Measurements from ENCODE around the gene DUSP15.

The DUSP15 gene

DNA sequence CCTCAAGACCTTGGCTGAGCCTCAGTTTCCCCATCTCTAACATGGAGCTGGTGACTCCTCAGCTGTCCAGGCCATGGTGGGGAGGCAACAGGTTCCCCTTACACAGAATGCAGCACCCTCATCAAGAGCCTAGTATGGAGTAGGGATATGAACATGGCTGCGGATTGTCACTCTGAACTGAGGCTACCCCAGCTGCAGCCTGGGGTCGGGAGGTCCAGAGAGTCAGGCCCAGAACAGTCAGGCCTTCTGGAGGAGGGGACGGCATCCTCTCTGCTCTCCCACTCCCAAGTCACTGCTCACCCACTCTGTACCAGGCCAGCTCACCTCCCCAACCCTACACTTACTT lies 23.6 kb downstream of the DUSP15 start:
- TF ChIP-seq, protein P1, sequence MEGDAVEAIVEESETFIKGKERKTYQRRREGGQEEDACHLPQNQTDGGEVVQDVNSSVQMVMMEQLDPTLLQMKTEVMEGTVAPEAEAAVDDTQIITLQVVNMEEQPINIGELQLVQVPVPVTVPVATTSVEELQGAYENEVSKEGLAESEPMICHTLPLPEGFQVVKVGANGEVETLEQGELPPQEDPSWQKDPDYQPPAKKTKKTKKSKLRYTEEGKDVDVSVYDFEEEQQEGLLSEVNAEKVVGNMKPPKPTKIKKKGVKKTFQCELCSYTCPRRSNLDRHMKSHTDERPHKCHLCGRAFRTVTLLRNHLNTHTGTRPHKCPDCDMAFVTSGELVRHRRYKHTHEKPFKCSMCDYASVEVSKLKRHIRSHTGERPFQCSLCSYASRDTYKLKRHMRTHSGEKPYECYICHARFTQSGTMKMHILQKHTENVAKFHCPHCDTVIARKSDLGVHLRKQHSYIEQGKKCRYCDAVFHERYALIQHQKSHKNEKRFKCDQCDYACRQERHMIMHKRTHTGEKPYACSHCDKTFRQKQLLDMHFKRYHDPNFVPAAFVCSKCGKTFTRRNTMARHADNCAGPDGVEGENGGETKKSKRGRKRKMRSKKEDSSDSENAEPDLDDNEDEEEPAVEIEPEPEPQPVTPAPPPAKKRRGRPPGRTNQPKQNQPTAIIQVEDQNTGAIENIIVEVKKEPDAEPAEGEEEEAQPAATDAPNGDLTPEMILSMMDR (IDR thresholded peaks at IDR 0.05; ENCODE audit: extremely low read depth, missing control alignments), result no peak
- no peak for DNase-seq (ENCODE audit: low spot score)

- DNase-seq (ENCODE audit: low spot score), result no peak
- TF ChIP-seq, protein P1 (IDR thresholded peaks at IDR 0.05; ENCODE audit: extremely low read depth, missing control alignments), result no peak
Observed at GRCh38 chr20:31845300-31845863, 24.9 kb downstream of the DUSP15 start, which contains the start of gene FOXS1. FOXS1 (minus strand) TSS chr20:31845604; CDS start chr20:31845542, 62 bp downstream.

- DNase-seq (ENCODE audit: low spot score), result no peak
- TF ChIP-seq, protein P1 (IDR thresholded peaks at IDR 0.05; ENCODE audit: extremely low read depth, missing control alignments), result no peak
Observed at GRCh38 chr20:31844737-31845299, 25.5 kb downstream of the DUSP15 start.

DNA sequence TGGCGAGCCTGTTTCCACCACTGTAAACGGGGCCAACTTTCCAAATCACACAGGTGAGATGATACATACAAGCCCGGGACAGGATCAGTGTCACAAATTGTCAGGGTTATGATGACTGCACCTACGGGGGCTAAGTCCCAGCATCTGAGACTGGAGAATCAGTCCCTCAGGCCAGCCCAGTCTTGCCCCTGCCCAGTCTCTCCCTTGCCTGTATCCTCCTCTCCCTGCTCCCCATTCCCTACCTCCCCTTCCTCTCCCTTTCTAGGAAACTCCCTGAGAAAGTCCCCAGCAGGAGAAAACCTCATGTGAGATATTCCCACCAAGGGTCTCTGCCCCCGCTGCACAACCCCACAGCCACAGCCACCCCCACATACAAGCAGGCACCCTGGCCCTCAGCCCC lies 26.4 kb downstream of the DUSP15 start:
- TF ChIP-seq, protein P1 (IDR thresholded peaks at IDR 0.05; ENCODE audit: extremely low read depth, missing control alignments), result no peak
- no peak for DNase-seq (ENCODE audit: low spot score)

- TF ChIP-seq, protein P1 (IDR thresholded peaks at IDR 0.05; ENCODE audit: extremely low read depth, missing control alignments), result no peak
- no peak for DNase-seq (ENCODE audit: low spot score)
Observed at GRCh38 chr20:31843288-31843687, 27.0 kb downstream of the DUSP15 start.

DNA sequence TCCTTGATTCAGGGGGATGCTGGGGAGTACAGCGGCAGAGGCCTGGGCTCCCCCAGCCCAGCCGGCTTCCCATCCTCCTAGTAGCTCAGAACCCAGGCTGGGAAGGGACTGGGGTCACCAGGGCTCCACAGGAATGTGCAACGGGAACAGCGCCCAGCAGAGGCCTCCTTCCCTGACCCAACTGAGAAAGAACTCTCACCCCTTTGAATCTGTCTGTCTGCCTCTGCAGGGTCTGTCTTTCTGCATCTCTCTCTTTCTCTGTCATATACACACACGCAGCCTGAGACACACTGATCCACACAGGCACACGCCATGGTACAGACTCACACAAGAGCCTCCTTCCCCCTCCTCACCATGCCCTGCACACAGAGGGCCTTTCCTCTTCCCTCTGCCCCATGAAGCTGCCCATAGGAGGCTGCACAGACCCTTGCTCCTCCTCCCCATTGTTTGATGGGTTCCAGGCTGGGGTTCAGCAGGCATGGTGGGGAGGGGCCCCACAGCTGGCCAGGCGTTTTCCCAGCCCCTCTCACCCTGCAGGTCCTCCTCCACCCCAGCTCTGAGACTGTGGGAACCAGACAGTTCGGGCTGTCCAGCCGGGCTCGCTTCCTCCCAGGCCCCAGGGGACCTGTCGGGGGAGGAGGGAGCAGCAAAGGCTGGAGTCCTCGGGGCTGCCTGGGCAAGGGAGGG lies 27.7 kb downstream of the DUSP15 start:
- TF ChIP-seq, protein P1 (IDR thresholded peaks at IDR 0.05; ENCODE audit: extremely low read depth, missing control alignments), result no peak
- no peak for DNase-seq (ENCODE audit: low spot score)

DNA sequence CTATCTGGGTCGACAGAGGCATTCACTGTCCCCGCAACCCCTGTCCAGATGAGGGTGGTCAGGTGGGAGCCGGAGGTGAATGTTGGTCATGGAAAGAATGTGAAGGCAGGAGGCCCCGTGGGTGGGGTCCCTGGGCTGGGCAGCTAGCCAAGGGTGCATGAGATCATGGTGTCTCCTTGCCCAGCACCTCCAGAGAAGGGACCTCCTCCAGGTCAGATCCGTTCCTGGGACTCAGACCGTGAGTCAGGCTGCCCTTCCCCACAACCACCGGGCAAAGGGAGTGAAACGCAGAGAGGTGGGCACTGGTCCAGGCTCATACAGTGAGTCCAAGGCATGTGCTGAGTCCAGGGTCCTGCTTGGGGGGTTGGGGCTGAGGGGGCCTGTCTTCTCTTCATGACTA lies 28.4 kb downstream of the DUSP15 start:
- TF ChIP-seq, protein P1 (IDR thresholded peaks at IDR 0.05; ENCODE audit: extremely low read depth, missing control alignments), result no peak
- DNase-seq (ENCODE audit: low spot score), result no peak
